ENCODE results near the gene RPP40.
"Not testable (repeated sequence)": the region's sequence is repeated elsewhere in the genome, so short reads cannot be mapped to it uniquely, and the experiment has no call there.

Gene RPP40

DNA sequence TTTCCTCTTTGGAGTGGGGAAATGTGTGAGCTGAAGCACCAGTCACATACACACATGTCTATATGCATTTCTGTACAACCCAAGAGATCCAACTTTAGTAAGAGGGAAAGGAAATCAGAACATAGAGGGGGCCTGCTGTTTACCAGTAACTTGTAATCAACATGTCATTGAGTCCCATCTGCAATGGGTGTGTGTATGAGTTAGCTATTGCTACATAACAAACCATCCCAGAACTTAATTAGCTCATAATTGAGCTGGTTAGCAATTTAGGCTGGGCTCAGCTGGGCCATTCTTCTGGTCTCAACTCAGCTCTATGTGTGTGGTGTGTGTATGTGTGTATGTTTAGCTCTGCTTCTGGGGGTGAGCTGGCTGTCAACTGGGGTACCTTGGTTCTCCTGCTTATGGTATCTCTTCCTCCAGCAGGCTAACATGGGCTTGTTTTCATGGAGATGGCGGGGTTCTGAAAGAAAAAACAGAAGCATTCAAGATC lies 10.3 kb upstream of the RPP40 start:
- DNase-seq (ENCODE audit: low read depth) = no peak

DNA sequence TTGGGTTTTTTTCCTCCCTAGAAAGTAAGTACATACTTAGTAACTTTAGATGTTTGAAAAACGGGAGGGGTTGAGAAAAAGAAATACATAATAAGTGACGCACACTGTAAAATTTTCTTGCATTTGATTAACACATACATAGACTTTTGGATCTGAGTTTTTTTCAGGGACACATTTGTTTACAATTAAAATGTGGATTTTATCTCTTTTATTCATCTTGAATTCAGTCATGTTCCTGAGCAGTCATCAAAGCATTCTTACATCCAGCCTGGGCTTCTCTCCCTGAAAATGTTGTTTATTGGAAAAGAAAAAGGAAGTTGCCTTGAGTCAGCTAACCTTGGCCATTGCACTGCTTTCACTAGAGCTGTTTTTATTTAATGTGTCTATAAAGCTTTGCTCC lies 8.7 kb upstream of the RPP40 start:
- DNase-seq (ENCODE audit: low read depth) = no peak

DNA sequence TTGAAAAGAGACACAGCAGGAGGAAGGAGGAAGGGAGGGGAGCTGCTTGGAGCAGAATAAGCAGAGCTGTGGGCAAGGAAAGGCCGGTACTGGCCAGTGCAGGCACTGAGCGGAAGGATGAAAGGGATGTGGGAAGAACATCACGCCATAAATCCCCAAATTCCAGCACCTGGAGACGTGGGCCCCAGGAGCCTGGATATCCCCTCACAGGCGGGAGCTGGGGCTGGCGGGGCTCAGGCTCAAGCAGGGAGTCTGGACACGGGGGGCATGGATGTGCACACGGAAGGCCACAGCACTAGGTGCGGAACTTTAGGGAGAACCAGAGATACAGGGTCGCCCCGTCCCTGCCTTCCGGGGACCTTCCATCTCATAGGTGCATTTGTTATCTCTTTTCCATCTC lies 7.5 kb upstream of the RPP40 start:
- no peak for DNase-seq (ENCODE audit: low read depth)

DNA sequence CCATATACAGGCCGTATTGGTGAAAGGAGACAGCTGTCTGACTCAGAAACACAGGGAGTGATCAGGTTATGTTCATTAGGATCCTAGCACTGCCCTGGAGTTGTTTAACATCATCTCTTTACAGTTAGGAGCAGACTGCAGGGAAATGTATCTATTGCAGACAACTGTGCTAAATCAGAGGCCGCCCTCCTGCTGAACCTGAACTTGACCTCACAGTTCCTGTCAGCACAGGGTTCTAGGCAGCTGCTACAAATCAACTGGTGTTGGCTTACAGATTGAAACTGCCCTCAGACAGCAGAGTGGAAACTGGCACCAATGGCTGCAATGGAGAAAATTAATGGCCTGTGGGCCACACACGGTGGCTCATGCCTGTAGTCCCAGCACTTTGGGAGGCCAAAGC lies 3.7 kb upstream of the RPP40 start:
- DNase-seq (ENCODE audit: low read depth) = no peak

DNA sequence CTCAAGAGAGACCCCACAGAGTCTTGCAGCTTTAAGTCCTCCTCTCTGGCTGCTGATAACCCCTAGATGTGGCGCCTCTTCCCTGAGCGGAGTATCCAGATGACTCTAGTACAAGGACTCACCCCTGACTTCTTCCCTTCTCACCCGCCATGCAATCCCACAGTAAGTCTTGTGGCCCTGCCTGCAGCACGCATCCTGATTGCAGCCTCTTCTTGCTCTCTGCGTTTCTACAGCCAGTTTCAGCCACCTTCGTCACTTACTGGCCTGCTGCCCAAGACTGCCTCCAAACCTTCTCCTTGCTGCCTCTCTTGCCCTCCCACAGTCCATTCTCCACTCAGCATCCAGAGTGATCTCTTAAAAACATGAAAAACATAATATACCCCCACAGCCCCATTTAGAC lies 2.4 kb upstream of the RPP40 start:
- DNase-seq (ENCODE audit: low read depth) = no peak

DNA sequence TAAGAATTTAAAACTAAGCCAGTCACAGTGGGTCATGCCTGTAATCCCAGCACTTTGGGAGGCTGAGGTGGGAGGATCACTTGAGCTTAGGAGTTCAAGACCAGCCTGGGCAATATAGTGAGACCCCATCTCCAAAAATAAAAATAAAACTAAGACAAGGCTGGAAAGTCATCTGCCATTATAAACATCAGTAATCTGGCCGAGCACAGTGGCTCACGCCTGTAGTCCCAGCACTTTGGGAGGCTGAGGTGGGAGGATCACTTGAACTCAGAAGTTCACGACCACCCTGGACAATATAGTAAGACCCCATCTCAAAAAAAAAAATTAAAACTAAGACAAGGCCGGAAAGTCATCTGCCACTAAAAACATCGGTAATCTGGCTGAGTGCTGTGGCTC lies 1.2 kb upstream of the RPP40 start:
- not testable (repeated sequence) for DNase-seq (ENCODE audit: low read depth)

DNA sequence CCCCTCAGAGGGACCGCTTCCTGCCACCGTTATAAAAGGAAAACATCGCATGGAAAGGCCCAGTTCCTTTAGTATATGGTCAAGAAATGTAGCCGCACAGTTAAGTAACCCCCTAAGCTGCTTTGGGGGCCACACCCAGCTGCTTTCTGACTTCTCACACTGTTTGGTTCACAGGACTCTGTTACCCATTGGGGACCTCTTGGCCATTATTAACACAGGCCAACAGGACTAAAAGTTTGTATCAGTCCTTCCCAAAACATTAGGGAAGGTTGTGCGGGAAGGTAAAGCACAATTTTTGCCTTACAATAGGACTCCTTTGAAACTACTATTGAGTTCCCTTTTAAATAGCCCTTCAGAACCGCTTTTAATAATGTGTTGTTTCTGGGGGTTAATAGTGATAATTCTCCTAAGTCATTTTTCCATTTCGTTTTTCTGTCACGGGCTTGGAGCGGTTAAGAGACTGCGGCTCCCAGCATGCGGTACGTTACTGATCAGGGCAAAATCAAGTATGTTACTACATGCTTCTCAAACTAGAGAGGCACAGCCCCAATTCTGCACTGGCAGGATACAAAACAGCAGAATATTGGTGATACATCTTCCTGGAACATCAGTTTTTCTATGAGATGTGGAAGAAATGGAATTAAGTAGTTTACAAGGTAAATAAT lies 668 bp upstream of the RPP40 start:
- DNase-seq (ENCODE audit: low read depth) = no peak

DNA sequence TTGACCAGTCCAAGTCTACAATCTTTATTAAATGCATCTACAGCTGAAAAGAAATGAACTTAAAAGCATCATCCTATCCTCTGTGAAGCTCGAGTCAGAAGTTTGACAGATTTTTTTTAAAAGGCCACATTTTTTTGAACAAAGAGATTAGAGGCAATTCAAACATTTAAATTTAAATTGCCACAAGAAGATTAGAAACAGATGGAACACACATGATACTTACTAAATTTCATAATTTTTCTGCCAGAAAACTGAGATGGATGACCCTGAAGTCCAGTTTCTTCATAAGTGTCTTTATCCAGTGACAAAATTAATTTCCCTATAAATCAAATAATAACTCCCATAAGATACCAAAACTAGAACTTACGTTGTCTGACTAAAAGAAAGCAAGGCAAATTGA lies 4.3 kb downstream of the RPP40 start:
- DNase-seq (ENCODE audit: low read depth) = no peak

DNA sequence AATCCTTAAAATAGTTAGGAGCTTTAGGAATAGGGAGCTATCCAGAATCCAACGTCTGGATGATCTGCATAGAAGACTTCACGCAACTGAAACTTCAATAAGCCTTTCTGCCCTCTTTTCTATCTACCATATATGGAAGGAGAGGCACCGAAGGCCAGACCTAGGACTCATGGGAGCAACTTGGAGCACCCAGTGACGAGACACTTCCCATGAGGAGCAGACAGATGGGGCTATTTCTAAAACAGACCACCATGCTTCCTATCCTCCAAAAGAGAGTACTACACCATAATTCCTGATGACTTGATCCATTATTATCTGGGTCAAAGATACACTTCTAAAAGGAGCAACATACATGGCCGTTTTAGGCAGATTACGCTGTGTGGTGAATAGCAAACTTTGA lies 6.0 kb downstream of the RPP40 start:
- DNase-seq (ENCODE audit: low read depth) = no peak

DNA sequence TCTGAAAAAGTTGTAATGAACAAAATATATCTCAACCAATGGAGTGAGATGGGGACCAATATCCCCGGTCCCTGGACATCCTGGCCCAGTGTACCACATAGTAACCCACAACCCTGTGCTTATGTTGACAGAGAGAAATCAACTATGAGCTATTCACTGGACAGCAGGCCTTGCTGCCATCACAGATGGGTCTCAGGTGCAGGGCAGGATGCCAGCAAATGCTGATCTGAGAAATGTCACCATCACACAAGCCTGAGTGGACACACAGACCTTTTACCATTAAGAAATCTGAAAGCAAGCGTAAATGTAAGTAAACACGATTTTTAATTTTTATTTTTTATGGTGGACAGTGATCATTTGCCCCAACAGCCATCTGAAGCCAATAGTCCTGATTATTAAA lies 9.1 kb downstream of the RPP40 start:
- no peak for DNase-seq (ENCODE audit: low read depth)

DNA sequence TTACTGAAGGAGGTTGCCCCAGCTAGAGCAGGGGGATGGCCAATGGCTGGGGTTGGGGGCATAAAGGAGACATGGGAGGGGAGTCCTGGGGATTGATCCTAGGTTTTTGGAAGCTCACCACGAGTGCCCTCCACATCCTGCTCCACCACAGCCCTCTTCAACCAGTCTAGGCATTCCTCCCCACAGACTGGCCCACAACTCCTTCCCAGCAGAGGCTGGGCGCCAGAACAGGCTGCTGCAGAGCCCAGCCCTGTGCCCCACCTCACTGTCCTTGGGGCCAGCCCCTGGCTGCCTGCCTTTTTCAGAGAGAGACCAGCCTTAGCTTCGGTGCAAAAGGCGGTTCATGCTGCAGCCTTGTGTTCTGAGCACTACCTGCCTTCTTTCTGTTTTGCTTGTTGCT lies 16.4 kb downstream of the RPP40 start:
- DNase-seq (ENCODE audit: low read depth) = no peak

DNA sequence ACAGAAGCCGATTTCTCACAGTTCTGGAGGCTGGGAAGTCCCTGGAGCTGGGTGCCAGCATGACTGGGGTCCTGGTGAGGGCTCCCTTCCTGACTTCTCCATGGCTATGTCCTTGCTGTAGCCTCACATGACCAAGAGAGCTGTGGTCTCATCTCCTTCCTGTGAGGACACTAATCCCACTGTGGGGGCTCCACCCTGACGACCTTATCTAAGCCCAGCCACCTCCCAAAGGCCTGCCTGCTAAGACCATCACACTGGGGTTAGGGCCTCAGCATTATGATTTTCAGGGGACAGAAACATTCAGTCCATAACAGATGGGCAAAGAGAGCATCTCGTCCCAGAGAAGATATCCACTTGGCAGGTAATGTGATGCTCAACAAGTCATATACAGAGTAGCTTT lies 16.8 kb downstream of the RPP40 start:
- DNase-seq (ENCODE audit: low read depth) = no peak

DNA sequence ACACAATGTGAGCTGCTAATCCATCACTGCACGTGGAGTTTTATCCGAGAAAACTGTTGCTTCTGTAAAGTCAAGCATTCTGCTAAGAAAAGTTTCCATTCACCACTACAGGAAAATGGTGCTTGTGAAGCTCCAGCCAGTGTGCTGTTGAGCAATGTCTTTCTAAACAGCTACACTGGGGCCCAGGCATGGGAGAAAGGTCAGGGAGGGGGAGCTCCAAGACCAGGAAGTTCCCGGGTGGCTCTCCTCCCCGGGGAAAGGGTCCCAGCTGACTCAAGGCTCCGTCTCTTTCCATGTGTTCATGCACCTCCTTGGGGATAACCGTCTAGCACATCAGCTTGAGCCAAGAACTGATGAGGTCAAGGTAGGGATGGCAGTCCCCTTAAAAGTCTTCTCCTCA lies 20.5 kb downstream of the RPP40 start:
- no peak for DNase-seq (ENCODE audit: low read depth)

DNA sequence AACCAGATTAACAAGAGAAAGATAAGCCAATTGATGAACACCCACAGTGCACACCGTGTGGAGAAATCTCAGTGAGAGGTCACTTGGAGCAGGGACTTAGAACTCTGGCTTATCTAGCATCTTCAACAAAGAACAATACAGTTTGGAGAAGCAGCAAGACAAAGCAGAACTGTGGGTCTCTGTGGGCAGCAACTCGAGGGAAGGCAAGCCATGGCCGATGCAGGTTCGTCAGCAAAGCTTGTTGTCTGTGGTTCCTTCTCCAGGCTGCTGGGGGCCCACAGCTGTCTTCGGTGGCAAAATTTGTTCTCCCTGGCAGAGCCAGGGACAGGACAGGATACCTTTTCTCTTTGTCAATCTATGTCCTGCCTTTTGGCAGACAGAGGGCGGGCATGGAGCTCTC lies 22.1 kb downstream of the RPP40 start:
- no peak for DNase-seq (ENCODE audit: low read depth)

DNA sequence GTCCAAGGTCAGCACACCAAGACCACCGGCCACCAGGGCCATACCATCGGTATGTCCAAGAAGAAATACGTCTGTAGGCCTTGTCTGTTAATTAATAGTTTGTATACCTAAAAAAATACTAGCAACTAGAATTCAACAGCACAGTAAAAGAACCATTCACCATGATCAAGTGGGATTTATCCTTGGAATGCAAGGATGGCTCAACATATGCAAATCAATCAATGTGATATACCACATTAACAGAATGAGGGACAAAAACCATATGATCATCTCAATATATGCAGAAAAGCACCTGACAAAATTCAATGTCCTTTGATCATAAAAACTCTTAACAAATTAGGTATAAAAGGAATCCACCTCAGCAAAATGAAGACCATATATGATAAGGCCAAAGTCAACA lies 24.4 kb downstream of the RPP40 start:
- no peak for DNase-seq (ENCODE audit: low read depth)

DNA sequence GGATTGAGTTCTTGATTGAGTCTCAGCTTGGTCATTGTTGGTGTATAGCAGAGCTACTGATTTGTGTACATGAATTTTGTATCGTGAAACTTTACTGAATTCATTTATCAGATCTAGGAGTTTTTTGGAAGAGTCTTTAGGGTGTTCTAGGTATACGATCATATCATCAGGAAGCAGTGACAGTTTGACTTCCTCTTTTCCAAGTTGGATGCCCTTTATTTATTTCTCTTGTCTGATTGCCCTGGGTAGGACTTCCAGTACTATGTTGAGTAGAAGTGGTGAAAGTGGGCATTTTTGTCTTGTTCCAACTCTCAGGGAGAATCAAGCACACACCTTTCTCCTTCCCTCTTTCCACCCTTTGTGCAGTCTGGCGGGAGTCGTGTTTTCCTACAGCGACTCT lies 26.4 kb downstream of the RPP40 start:
- DNase-seq (ENCODE audit: low read depth) = no peak

DNA sequence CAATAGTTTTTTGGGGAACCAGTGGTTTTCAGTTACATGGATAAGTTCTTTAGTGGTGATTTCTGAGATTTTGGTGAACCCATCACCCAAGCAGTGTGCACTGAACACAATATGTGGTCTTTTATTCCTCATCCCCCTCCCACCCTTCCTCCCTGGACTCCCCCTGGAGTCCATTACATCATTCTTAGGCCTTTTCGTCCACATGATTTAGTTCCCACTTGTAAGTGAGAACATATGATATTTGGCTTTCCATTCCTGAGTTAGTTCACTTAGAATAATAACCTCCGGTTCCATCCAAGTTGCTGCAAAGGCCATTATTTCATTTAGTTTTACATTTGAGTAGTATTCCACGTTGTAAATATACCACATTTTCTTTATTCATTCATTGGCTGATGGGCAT lies 28.3 kb downstream of the RPP40 start:
- no peak for DNase-seq (ENCODE audit: low read depth)

DNA sequence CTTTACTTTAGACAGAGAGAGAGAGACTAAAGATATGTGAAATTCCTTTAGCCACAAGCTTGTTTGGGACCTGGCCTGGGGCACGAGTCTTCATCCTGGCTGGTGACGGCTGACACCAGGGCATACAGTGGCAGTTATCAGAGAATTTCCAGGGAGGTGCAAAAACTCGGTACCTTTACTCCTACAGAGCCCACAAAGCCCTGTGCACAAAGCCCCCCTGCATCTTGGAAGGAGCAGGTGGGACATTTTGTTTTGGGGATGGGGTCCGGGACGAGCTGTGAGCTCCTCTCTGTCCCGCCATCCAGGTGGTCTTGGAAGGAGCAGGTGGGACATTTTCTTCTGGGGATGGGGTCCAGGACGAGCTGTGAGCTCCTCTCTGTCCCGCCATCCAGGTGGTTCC lies 28.9 kb downstream of the RPP40 start:
- DNase-seq (ENCODE audit: low read depth) = no peak

DNA sequence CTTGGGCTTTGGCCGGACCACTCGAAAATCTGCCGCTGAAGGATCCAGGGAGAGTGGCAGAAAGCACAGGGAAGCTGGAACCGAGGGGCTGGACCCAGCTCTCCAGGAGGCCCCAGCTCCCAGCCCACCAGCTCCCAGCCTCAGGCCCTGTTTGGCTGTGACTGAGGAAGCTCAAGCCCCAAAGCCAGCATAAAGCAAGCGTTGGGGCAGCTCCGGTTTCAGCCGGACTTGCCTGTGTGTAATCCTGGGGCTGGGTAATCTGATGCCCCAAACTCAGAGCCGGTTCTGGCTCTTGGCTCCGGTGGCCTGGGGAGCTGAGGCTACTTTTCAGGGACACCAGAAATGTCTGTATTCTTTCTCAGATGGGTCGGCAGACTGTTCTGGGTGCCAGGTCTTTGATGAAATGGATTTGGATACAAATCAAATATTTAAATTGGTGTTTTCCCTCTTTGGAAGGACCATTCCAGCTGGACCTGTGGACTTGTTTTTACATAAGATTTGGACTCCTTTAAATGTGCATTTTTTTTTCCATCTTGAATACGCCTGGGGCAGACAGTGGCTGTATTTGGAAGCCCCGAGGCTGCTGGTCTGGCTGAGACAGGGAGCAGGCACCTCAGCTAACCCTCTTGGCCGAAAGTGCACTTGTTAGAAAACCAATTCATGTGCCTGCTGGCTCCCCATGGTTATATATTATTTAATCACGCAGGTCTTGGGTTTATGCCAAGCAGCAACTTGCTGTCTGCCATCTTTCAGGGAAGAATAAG lies 29.7 kb downstream of the RPP40 start:
- no peak for DNase-seq (ENCODE audit: low read depth)

DNA sequence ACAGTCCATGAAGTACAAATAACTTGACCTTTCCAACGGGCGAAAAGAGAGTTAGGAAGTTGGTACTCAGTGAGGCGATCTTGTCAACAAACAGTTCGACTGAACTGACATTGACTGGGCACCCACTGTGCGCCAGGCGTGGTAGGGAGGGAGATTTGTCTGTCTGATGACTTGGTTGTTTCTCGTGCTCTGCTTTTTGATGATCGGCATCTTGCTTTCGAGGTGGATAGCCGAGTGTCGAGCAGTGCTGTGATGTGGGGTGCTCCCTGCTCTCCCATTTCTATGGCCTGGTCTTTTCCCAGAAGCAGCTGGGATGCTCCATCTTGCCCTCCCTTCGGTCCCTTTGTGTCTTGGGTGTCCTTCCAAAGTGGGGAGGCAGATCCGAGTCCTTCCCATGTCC lies 30.4 kb downstream of the RPP40 start:
- DNase-seq (ENCODE audit: low read depth) = no peak

DNA sequence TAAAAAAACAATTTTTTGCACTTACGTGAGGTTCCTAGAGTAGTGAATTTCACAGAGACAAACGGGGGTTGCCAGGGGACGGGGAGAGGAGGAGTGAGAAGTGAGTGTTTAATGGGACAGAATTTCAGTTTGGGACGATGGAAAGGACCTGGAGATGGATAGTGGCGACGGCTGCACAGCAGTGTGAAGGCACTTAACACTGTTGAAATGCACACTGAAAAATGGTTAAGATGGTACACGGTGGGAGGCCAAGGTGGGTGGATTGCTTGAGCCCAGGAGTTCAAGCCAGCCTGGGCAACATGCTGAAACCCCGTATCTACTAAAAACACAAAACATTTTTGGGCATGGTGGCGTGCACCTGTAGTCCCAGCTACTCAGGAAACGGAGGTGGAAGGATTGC lies 31.4 kb downstream of the RPP40 start:
- no peak for DNase-seq (ENCODE audit: low read depth)

DNA sequence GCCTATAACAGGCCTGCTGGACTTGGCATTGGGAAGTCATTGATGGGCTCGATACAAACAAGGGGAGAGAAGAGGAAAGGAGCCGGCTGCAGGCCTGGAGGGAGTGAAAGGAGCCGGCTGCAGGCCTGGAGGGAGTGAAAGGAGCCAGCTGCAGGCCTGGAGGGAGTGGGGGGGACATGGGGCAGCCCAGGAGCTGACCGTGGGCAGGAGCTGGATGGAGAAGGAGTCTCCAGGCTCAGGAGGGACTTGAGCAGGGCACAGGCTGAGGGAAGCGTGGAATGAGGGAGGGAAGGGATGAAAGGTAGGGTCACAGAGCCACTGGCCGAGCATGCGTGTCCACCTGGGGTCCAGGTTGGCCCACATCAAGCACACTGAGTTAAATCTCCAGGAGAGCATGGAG lies 32.0 kb downstream of the RPP40 start:
- no peak for DNase-seq (ENCODE audit: low read depth)

DNA sequence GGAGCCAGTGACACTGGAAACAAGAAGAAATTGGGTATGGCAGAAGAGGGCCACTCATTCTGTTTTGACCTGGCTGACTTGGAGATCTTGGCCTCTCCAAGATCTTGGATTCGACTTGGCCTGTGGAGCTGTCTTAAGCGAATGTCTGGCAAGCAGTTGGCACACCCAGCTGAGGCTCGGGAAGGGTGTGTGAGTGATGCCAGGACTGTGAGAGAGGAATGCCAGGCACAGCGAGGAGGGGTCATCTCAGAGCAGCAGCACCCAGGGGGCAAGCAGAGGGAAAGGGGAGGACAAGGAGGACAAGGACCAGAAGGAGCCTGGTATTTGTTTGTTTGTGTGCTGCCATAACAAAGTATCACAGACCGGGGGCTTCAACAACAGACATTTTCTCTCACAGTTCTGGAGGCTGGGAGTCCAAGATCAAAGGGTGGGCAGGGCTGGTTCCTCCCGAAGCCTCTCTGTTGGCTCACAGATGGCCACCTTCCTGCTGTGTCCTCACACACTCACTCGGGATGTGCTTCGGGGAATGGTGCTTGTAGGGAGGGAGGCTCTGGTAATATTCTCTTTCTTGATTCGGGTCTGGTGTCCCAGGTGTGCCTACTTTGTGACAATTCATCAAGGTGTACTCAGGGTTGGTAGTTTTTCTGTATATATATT lies 33.0 kb downstream of the RPP40 start:
- no peak for DNase-seq (ENCODE audit: low read depth)

Data from stimulated activated CD8-positive, alpha-beta memory T cell treated with anti-CD3 and anti-CD28 coated beads, Interleukin-15, amount 100 ng/mL, for 1 hour (primary cell).